LHCN-M2 (cell line): ENCODE data around the gene ATXN10. TPM values are rescaled to one million over a fixed set of nuclear protein-coding genes. Genes with fewer than 3 reads are reported as not detected.
"Not testable (repeated sequence)": the region's sequence is repeated elsewhere in the genome, so short reads cannot be mapped to it uniquely, and the experiment has no call there.

Experiments used
- DNase-seq: peaks from one replicate; pipeline ENCODE4 v3.0.0-alpha.2; 2012; ENCODE audit warnings: low read depth
- polyA plus RNA-seq: library from polyadenylated mRNA; unstranded; fragments of >200 nt; gene quantifications from one replicate; pipeline ENCODE4 v1.2.1, GENCODE V29; 2012; ENCODE audit warnings: missing spikeins
- total RNA-seq: library from RNA; depleted of rRNA; stranded (reverse); fragments of >200 nt; gene quantifications from 2 replicates; pipeline ENCODE4 v1.2.3, GENCODE V29; 2014; rRNA removed

Gene ATXN10
- 73.0 and 98.0 TPM in 2 replicates for total RNA-seq
- 199 TPM for polyA plus RNA-seq

GRCh38 chr22:45671783-45672563, at the start of gene ATXN10:
TSS of gene ATXN10 (plus strand) at chr22:45671834. CDS start at chr22:45672064, 230 bp downstream.
- peak; percentile 63 for DNase-seq

- no peak for DNase-seq
These were observed 49.6 kb upstream of the ATXN10 start for GRCh38 chr22:45621836-45622600.

GRCh38 chr22:45623464-45624145, 48.0 kb upstream of the ATXN10 start:
- DNase-seq = not testable (repeated sequence)

- no peak for DNase-seq
These were observed 45.4 kb upstream of the ATXN10 start for GRCh38 chr22:45626198-45626651.

- no peak for DNase-seq
These were observed 44.0 kb upstream of the ATXN10 start for GRCh38 chr22:45627489-45628233.

- DNase-seq = no peak
These were observed 43.1 kb upstream of the ATXN10 start for GRCh38 chr22:45628515-45628914.

GRCh38 chr22:45629469-45630089, 42.1 kb upstream of the ATXN10 start:
- no peak for DNase-seq

GRCh38 chr22:45630436-45630835, 41.2 kb upstream of the ATXN10 start:
- no peak for DNase-seq

- DNase-seq = no peak
These were observed 40.3 kb upstream of the ATXN10 start for GRCh38 chr22:45631140-45631840.

GRCh38 chr22:45631841-45632238, 39.8 kb upstream of the ATXN10 start:
- no peak for DNase-seq

GRCh38 chr22:45632791-45633515, 38.7 kb upstream of the ATXN10 start:
- no peak for DNase-seq

GRCh38 chr22:45636683-45637082, 35.0 kb upstream of the ATXN10 start:
- no peak for DNase-seq

GRCh38 chr22:45638197-45638596, 33.4 kb upstream of the ATXN10 start:
- no peak for DNase-seq

GRCh38 chr22:45638834-45639746, 32.5 kb upstream of the ATXN10 start:
- peak; percentile 41 for DNase-seq

- no peak for DNase-seq
These were observed 31.9 kb upstream of the ATXN10 start for GRCh38 chr22:45639747-45640102.

GRCh38 chr22:45640291-45640940, 31.2 kb upstream of the ATXN10 start:
- no peak for DNase-seq

GRCh38 chr22:45640941-45641621, 30.6 kb upstream of the ATXN10 start:
- DNase-seq = no peak
